Testis (tissue), 2 donors: Measurements from ENCODE around the gene SCP2.
"Not testable (repeated sequence)": the region's sequence is repeated elsewhere in the genome, so short reads cannot be mapped to it uniquely, and the experiment has no call there.

ENCODE experiments used
- CTCF ChIP-seq, 3 experiments: fragments of 450-650 bp in 2 of 3; fragments of 200-600 bp in 1 of 3; sonication (generic) in 1 of 3; IDR thresholded peaks; one replicate each; pipeline ENCODE4 v1.5.1; 2016 to 2019; ENCODE audit warnings: antibody characterized with exemption in 3 of 3, mild to moderate bottlenecking in 2 of 3, moderate library complexity in 1 of 3
- POLR2A ChIP-seq: fragments of 450-650 bp; IDR thresholded peaks from one replicate; pipeline ENCODE4 v1.6.1; 2017; ENCODE audit warnings: antibody characterized with exemption, mild to moderate bottlenecking, moderate library complexity

- not testable (repeated sequence) for TF ChIP-seq CTCF (IDR thresholded peaks at IDR 0.05); POLR2A
Measured at GRCh38 chr1:53006612-53007011, 79.5 kb downstream of the SCP2 start.
